GM12878 (cell line): Measurements from ENCODE around the gene ARAP2. TPM values are rescaled to one million over a fixed set of nuclear protein-coding genes. Genes with fewer than 3 reads are reported as not detected.

Experiments used
- ATAC-seq: fragments of 200-7000 bp; cut with Tn5 transposase; 3 replicates; pipeline ENCODE4 v1.9.1; 2020; ENCODE audit warnings: mild to moderate bottlenecking, moderate library complexity
- BruUV-seq: library from RNA; stranded (reverse); fragments of 400-500 nt; replicated peaks from 2 replicates; lab custom pipeline; 2021; lab: Mats Ljungman, UMichigan
- CTCF ChIA-PET: fragments of 300-600 bp; sonication (Branson Sonifier 250); formaldehyde crosslinking; extraction: SDS; loops from one replicate; lab custom pipeline; 2021; ENCODE audit warnings: inconsistent platforms; lab: Yijun Ruan, JAX
- POLR2A ChIA-PET: fragments of 350-600 bp; formaldehyde crosslinking; extraction: SDS; loops from one replicate; lab custom pipeline; 2021; ENCODE audit warnings: inconsistent platforms; lab: Charles Lee
- RAD21 ChIA-PET: fragments of 300-600 bp; sonication (Branson Sonifier 250); formaldehyde crosslinking; loops from one replicate; lab custom pipeline; 2023; ENCODE audit warnings: antibody characterized with exemption; ENCODE audit not compliant: unreplicated experiment; lab: Charles Lee
- SMC1A ChIA-PET: fragments of 300-600 bp; sonication (Branson Sonifier 250); formaldehyde crosslinking; loops from one replicate; lab custom pipeline; 2023; ENCODE audit not compliant: unreplicated experiment, uncharacterized antibody; lab: Charles Lee
- DNase-seq: peaks from one replicate; pipeline ENCODE4 v3.0.0-alpha.2; 2011; ENCODE audit warnings: low read depth, low spot score
- FAIRE-seq: peaks from 3 replicates; lab custom pipeline; 2011; peaks lifted over from hg19 to GRCh38; lab: Jason Lieb, UNC
- H2AFZ ChIP-seq: 2 replicates; pipeline ENCODE4 v1.6.0; 2011; ENCODE audit warnings: low read depth, low read length, control low read depth; ENCODE audit not compliant: control insufficient read depth
- H3K27ac ChIP-seq: 2 replicates; pipeline ENCODE4 v1.5.1; 2011; ENCODE audit warnings: control low read depth; ENCODE audit not compliant: control insufficient read depth, insufficient read depth
- H3K27me3 ChIP-seq, 2 experiments: replicated peaks in 1 of 2; 2 replicates each; pipeline versions ENCODE4 v1.6.0 to v1.6.1; 2011; ENCODE audit warnings: low read length in 1 of 2; ENCODE audit not compliant: control insufficient read depth in 2 of 2, insufficient read depth in 2 of 2
- H3K36me3 ChIP-seq, 2 experiments: 2 replicates each; pipeline ENCODE4 v1.5.1; 2011; ENCODE audit warnings: low read length in 1 of 2; ENCODE audit not compliant: control insufficient read depth in 2 of 2, insufficient read depth in 2 of 2
- H3K4me1 ChIP-seq: 2 replicates; pipeline ENCODE4 v1.6.1; 2011; ENCODE audit warnings: mild to moderate bottlenecking, low read length, moderate library complexity, mixed read lengths; ENCODE audit not compliant: control insufficient read depth, insufficient read depth
- H3K4me2 ChIP-seq: 2 replicates; pipeline ENCODE4 v1.6.0; 2011; ENCODE audit warnings: control low read depth; ENCODE audit not compliant: control insufficient read depth, insufficient read depth
- H3K4me3 ChIP-seq: fragments of 200-600 bp; sonication (generic); 2 replicates; pipeline ENCODE4 v1.5.1; 2016
- H3K79me2 ChIP-seq: 2 replicates; pipeline ENCODE4 v1.6.0; 2011; ENCODE audit warnings: low read length; ENCODE audit not compliant: control insufficient read depth, insufficient read depth
- H3K9ac ChIP-seq: 2 replicates; pipeline ENCODE4 v1.8.0; 2011; ENCODE audit warnings: low read length, control low read depth, mixed read lengths; ENCODE audit not compliant: control insufficient read depth, insufficient read depth
- H3K9me3 ChIP-seq: replicated peaks from 3 replicates; pipeline ENCODE4 v1.5.1; 2011; ENCODE audit warnings: mild to moderate bottlenecking, low read length; ENCODE audit not compliant: control insufficient read depth, insufficient read depth
- H4K20me1 ChIP-seq: 2 replicates; pipeline ENCODE4 v1.6.0; 2011; ENCODE audit not compliant: control insufficient read depth, insufficient read depth
- BMI1 ChIP-seq: fragments of 450-650 bp; IDR thresholded peaks from 2 replicates; pipeline ENCODE4 v1.6.1; 2016; ENCODE audit warnings: mild to moderate bottlenecking, moderate library complexity, borderline replicate concordance
- BRCA1 ChIP-seq: IDR thresholded peaks from 2 replicates; pipeline ENCODE4 v1.6.1; 2011; ENCODE audit warnings: low read depth, low read length, improper control_type of control experiment
- EGR1 ChIP-seq, 2 experiments: IDR thresholded peaks; 1 replicate in 1 of 2; 2 replicates in 1 of 2; pipeline ENCODE4 v1.6.1; 2011 to 2012; ENCODE audit warnings: low read depth in 2 of 2, low read length in 2 of 2, borderline replicate concordance in 1 of 2, mild to moderate bottlenecking in 1 of 2, moderate library complexity in 1 of 2
- HDAC2 ChIP-seq: fragments of 200-600 bp; sonication (generic); IDR thresholded peaks from 2 replicates; pipeline ENCODE4 v1.6.1; 2017
- JUNB ChIP-seq: IDR thresholded peaks from 2 replicates; pipeline ENCODE4 v1.6.1; 2016; ENCODE audit warnings: antibody characterized with exemption, mild to moderate bottlenecking
- MTA3 ChIP-seq: IDR thresholded peaks from 2 replicates; pipeline ENCODE4 v1.6.1; 2012; ENCODE audit warnings: low read length, inconsistent platforms, borderline replicate concordance
- MYC ChIP-seq: IDR thresholded peaks from 2 replicates; pipeline ENCODE4 v1.6.1; 2011; ENCODE audit warnings: mild to moderate bottlenecking, low read length, moderate library complexity, inconsistent platforms; ENCODE audit not compliant: insufficient read depth, insufficient replicate concordance, insufficient read length, severe bottlenecking
- SPI1 ChIP-seq: IDR thresholded peaks from 2 replicates; pipeline ENCODE4 v1.6.1; 2011; ENCODE audit warnings: low read depth, mild to moderate bottlenecking, low read length, moderate library complexity, borderline replicate concordance; ENCODE audit not compliant: insufficient read depth
- SREBF1 ChIP-seq: IDR thresholded peaks from 2 replicates; pipeline ENCODE4 v1.6.1; 2012; ENCODE audit warnings: mild to moderate bottlenecking, low read length
- WRNIP1 ChIP-seq: IDR thresholded peaks from 2 replicates; pipeline ENCODE4 v1.6.1; 2011; ENCODE audit warnings: low read depth, low read length, improper control_type of control experiment, borderline replicate concordance
- ZNF274 ChIP-seq: IDR thresholded peaks from one replicate; pipeline ENCODE4 v1.8.0; 2011; ENCODE audit not compliant: insufficient read length, insufficient read depth
- WGBS: methylation state at CpG from one replicate; pipeline ENCODE4 v1.1.6; 2016; ENCODE audit warnings: low lambda C conversion rate; ENCODE audit not compliant: insufficient replicate concordance, insufficient coverage; ENCODE audit errors: missing lambda C conversion rate; 5-methylcytosine and 5-hydroxymethylcytosine counted together
- in situ Hi-C: fragments of 300-500 bp; cut with MboI; formaldehyde crosslinking; loops from 9 replicates; pipeline ENCODE4 v1.14.3; 2018; ENCODE audit warnings: mixed read lengths
- intact Hi-C: fragments of 100-400 bp; cut with micrococcal nuclease; formaldehyde crosslinking; loops from one replicate; pipeline ENCODE4 v1.14.2; 2022; ENCODE audit not compliant: unreplicated experiment
- polyA plus RNA-seq, 11 experiments: library from polyadenylated mRNA; depleted of rRNA in 4 of 11; unstranded in 6 of 11; stranded (reverse) in 5 of 11; fragments of >200 nt; fragmentation: Nextera tagmentation in 4 of 11; fragmentation: Illumina TruSeq in 1 of 11; extraction: Ambion mirVana in 4 of 11; extraction: Trizol in 1 of 11; gene quantifications; 1 replicate in 1 of 11; 2 replicates in 10 of 11; pipeline versions ENCODE4 v1.2.1 to v1.2.3, GENCODE V29; 2011 to 2016; ENCODE audit warnings: inconsistent platforms in 2 of 11, missing spikeins in 2 of 11, low read depth in 1 of 11
- total RNA-seq, 4 experiments: library from RNA; depleted of rRNA in 3 of 4; stranded (reverse); fragments of >200 nt in 3 of 4; fragmentation: Illumina TruSeq in 1 of 4; extraction: Trizol in 1 of 4; gene quantifications; 2 replicates each; pipeline versions ENCODE4 v1.2.1 to v1.2.3, GENCODE V29; 2013 to 2021
- TF ChIP-seq, protein P1 (sequence below): fragments of 450-650 bp; IDR thresholded peaks from 2 replicates; pipeline ENCODE4 v1.6.1; 2014; ENCODE audit warnings: mild to moderate bottlenecking
- TF ChIP-seq, protein P2 (sequence below): fragments of 450-650 bp; IDR thresholded peaks from 2 replicates; pipeline ENCODE4 v1.6.1; 2018; ENCODE audit warnings: borderline replicate concordance, mild to moderate bottlenecking; ENCODE audit not compliant: partially characterized antibody

Gene ARAP2
- total and polyA plus RNA-seq, 10 of the 15 experiments (the other 5 are each of a cell fraction or from before 2014, with no cell fraction given) = 5.4 to 36.1 (median 12.2) TPM

DNA sequence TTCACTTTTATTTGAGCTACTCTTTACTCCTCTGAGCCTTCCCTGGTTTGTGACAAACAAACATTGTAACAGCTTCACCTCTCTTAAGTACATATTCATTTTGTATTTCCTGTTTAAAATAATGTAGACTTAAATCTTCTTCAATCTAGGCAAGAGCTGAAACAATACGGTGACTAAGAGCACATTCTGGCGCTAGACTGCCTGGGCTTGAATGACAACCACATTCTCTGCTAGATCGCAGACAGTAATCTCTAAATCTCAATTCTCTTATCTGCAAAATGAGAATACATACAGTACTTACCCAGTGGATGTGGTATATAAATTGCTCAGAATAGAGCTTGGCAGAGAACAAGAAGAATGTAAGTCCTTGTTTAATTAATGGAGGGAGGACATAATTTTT, 144.8 kb downstream of the ARAP2 start (continued):
- no peak for TF ChIP-seq WRNIP1

DNA sequence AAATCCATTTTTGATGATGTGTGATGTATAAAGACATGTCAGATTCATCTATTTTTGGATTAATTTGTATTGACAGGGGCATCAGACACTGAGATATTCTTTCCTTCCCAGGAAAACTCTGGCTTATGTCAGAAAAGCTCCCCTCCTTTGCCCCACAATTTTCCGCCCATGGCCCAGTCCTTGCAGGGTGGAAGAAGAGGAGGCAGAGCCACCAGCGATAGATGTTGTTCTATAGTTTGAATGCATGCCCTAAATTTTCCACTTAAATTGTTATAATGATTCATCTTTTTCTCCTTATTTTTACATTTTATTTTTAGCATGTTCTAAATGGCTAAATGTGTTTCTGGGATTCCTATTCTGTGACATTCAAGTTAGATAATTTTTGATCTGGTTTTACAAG, 149.3 kb downstream of the ARAP2 start:
- ATAC-seq (no peak), FAIRE-seq (no peak), DNase-seq (no peak)
- Histone ChIP-seq H3K79me2 (no peaks in the 10 kb centered on the region), H3K9me3 (no peaks in the 10 kb centered on the region), H4K20me1 (no peaks in the 10 kb centered on the region), H3K9ac (no peak overlapping the region), H3K36me3 (no peaks in the 10 kb centered on the region), H3K27ac (no peak overlapping the region), H3K27me3 (no peaks in the 10 kb centered on the region), H2AFZ (no peak overlapping the region), H3K4me1 (no peaks in the 10 kb centered on the region), H3K4me2 (no peak overlapping the region), H3K4me3 (no peak overlapping the region)
- TF ChIP-seq HDAC2 (no peak), MYC (no peak), SPI1 (no peak)
- in situ Hi-C loops = no loop called here
- BruUV-seq = no TSS peak
- SMC1A ChIA-PET = interaction anchor here (1.3 kb wide), 1 partner anchor 31 kb away, joined by 4 read pairs; no protein-coding TSS in a partner anchor
- CTCF ChIA-PET = interaction anchor here (0.5 to 1.3 kb wide), 2 partner anchors 11 to 308 kb away, joined by 3 read pairs; no protein-coding TSS in a partner anchor
- RAD21 ChIA-PET = no interaction called here
- intact Hi-C loops = no loop called here
- POLR2A ChIA-PET = no interaction called here
- WGBS = 100% methylated on average over 2 of the region's 2 CpGs

DNA sequence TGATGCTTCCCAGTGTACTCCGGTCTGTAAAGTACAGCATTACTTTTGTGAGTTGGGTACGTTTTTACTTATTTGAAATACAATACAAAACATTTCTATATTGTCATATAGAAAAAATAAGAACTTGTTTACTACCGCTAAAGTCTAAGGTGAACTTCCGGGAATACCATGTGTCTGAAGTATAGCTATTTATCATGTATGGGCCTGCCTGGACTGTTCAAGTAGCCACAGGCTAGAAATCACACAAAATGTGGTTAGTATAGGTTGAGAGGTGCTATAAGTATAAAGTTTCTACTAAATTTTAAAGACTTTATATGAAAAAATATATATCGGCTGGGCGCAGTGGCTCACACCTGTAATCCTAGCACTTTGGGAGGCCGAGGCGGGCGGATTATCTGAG, 152.3 kb downstream of the ARAP2 start:
- Histone ChIP-seq H3K27me3 (no peaks in the 10 kb centered on the region), H3K27ac (no peak overlapping the region), H3K4me1 (no peaks in the 10 kb centered on the region), H3K36me3 (no peaks in the 10 kb centered on the region; a peak in 1 of 4 replicates), H3K9ac (no peak overlapping the region), H3K9me3 (no peaks in the 10 kb centered on the region), H3K4me3 (no peak overlapping the region), H4K20me1 (no peaks in the 10 kb centered on the region), H3K4me2 (no peak overlapping the region), H2AFZ (no peak overlapping the region), H3K79me2 (no peaks in the 10 kb centered on the region)
- WGBS = 97% methylated on average over 9 of the region's 9 CpGs
- DNase-seq = no peak
- in situ Hi-C loops = no loop called here
- intact Hi-C loops = no loop called here
- FAIRE-seq = no peak
- POLR2A ChIA-PET = no interaction called here
- CTCF ChIA-PET = no interaction called here
- RAD21 ChIA-PET = no interaction called here
- no TSS peak for BruUV-seq
- no peak for ATAC-seq
- SMC1A ChIA-PET = interaction anchor here (1.5 kb wide), 1 partner anchor 12 kb away, joined by 3 read pairs; no protein-coding TSS in a partner anchor
- TF ChIP-seq ZNF274 (no peak), MYC (no peak), SREBF1 (no peak), EGR1 (IDR thresholded peaks at IDR 0.05; ENCODE audit: borderline replicate concordance in 1 of 2, low read depth in 2 of 2, low read length in 2 of 2) (no peak), JUNB (no peak), MTA3 (no peak), BRCA1 (no peak), BMI1 (no peak)
- TF ChIP-seq, protein P1, sequence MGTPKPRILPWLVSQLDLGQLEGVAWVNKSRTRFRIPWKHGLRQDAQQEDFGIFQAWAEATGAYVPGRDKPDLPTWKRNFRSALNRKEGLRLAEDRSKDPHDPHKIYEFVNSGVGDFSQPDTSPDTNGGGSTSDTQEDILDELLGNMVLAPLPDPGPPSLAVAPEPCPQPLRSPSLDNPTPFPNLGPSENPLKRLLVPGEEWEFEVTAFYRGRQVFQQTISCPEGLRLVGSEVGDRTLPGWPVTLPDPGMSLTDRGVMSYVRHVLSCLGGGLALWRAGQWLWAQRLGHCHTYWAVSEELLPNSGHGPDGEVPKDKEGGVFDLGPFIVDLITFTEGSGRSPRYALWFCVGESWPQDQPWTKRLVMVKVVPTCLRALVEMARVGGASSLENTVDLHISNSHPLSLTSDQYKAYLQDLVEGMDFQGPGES = no peak
- TF ChIP-seq, protein P2, sequence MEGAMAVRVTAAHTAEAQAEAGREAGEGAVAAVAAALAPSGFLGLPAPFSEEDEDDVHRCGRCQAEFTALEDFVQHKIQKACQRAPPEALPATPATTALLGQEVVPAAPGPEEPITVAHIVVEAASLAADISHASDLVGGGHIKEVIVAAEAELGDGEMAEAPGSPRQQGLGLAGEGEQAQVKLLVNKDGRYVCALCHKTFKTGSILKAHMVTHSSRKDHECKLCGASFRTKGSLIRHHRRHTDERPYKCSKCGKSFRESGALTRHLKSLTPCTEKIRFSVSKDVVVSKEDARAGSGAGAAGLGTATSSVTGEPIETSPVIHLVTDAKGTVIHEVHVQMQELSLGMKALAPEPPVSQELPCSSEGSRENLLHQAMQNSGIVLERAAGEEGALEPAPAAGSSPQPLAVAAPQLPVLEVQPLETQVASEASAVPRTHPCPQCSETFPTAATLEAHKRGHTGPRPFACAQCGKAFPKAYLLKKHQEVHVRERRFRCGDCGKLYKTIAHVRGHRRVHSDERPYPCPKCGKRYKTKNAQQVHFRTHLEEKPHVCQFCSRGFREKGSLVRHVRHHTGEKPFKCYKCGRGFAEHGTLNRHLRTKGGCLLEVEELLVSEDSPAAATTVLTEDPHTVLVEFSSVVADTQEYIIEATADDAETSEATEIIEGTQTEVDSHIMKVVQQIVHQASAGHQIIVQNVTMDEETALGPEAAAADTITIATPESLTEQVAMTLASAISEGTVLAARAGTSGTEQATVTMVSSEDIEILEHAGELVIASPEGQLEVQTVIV = no peak
